PC-3 (cell line): ENCODE measurements around the gene RBM10.

Experiments used
- EZH2 ChIP-seq: fragments of 300-600 bp; sonication (generic); IDR thresholded peaks from one replicate; pipeline ENCODE4 v1.6.1; 2017; ENCODE audit warnings: antibody characterized with exemption, mild to moderate bottlenecking, low read length; ENCODE audit not compliant: unreplicated experiment
- EZH2phosphoT487 ChIP-seq: fragments of 300-600 bp; sonication (generic); IDR thresholded peaks from 2 replicates; pipeline ENCODE4 v1.6.1; 2018; ENCODE audit warnings: mild to moderate bottlenecking, antibody characterized with exemption, low read length, borderline replicate concordance
- TF ChIP-seq, protein P1 (sequence below): fragments of 300-600 bp; sonication (generic); conservative IDR thresholded peaks from 2 replicates; pipeline ENCODE4 v1.5.1; 2017; ENCODE audit warnings: antibody characterized with exemption, low read depth, mild to moderate bottlenecking, low read length

GRCh38 chrX:47160781-47161180 lies 15.8 kb downstream of the RBM10 start:
- TF ChIP-seq, protein P1, sequence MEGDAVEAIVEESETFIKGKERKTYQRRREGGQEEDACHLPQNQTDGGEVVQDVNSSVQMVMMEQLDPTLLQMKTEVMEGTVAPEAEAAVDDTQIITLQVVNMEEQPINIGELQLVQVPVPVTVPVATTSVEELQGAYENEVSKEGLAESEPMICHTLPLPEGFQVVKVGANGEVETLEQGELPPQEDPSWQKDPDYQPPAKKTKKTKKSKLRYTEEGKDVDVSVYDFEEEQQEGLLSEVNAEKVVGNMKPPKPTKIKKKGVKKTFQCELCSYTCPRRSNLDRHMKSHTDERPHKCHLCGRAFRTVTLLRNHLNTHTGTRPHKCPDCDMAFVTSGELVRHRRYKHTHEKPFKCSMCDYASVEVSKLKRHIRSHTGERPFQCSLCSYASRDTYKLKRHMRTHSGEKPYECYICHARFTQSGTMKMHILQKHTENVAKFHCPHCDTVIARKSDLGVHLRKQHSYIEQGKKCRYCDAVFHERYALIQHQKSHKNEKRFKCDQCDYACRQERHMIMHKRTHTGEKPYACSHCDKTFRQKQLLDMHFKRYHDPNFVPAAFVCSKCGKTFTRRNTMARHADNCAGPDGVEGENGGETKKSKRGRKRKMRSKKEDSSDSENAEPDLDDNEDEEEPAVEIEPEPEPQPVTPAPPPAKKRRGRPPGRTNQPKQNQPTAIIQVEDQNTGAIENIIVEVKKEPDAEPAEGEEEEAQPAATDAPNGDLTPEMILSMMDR: no peak
- no peak for TF ChIP-seq EZH2
- TF ChIP-seq EZH2phosphoT487: no peak
